ENCODE measurements around the gene RBM47. TPM values are rescaled to one million over a fixed set of nuclear protein-coding genes. Genes with fewer than 3 reads are reported as not detected.
A peak's percentile ranks its signal among the peaks of the same experiment; 100 is the strongest.

Gene RBM47
- total RNA-seq, 1 experiment from 2014 or later = 70.3 TPM

GRCh38 chr4:40627540-40627939 is 2.1 kb downstream of the RBM47 start:
- H2BK15ac ChIP-seq (ENCODE audit: low read depth, low read length) = no peak overlapping the region
- no CpG with 5 or more reads among the region's 1 CpG for WGBS (ENCODE audit: extremely low coverage, insufficient read length, low lambda C conversion rate)
- no peak overlapping the region for H3K18ac ChIP-seq (ENCODE audit: insufficient read length, low read depth, low read length)
- no peak overlapping the region for H2BK20ac ChIP-seq (ENCODE audit: low read depth, low read length, poor library complexity, severe bottlenecking)
- no peak overlapping the region for H3K56ac ChIP-seq (ENCODE audit: insufficient read length, low read depth, low read length)
- no peak overlapping the region for H2AFZ ChIP-seq (ENCODE audit: low read length)
- H2BK5ac ChIP-seq (ENCODE audit: insufficient read length, low read length) = no peak overlapping the region
- no peak overlapping the region for H2AK5ac ChIP-seq (ENCODE audit: insufficient read length, low read length)
- H4K20me1 ChIP-seq (ENCODE audit: control insufficient read depth, insufficient read depth, insufficient read length) = no peaks in the 10 kb centered on the region
- peaks cover 13% of the 10 kb centered on the region for H3K23me2 ChIP-seq (ENCODE audit: insufficient read length, low read depth, low read length, poor library complexity, severe bottlenecking)
- H3K9me3 ChIP-seq (ENCODE audit: control insufficient read depth, low read depth, low read length) = no peaks in the 10 kb centered on the region
- Mint-ChIP-seq H3K9me3 (no peaks in the 10 kb centered on the region), H3K4me3 (peak overlapping the region; percentile 73 to 91), H3K27me3 (ENCODE audit: low read depth) (no peaks in the 10 kb centered on the region), H3K27ac (peak overlapping the region in 1 of 3 experiments; percentile 95; a peak in 2 of 7 replicates), H3K36me3 (ENCODE audit: insufficient read depth in 1 of 3, low read depth in 3 of 3) (peaks cover 4 to 26% (median 11%) of the 10 kb centered on the region in 3 experiments; a peak in 5 of 7 replicates), H3K4me1 (peaks cover 58% of the 10 kb centered on the region in 2 experiments)
- no peak overlapping the region for H4K8ac ChIP-seq (replicated peaks; ENCODE audit: insufficient read length, low read depth, low read length)
- no peaks in the 10 kb centered on the region for H3K27me3 ChIP-seq (ENCODE audit: insufficient read depth, low read length)
- H2BK120ac ChIP-seq (ENCODE audit: low read depth, low read length, poor library complexity, severe bottlenecking) = no peak overlapping the region
- no peak overlapping the region for H4K5ac ChIP-seq (ENCODE audit: insufficient read length, low read depth, low read length)
- no peak overlapping the region for H3K27ac ChIP-seq (ENCODE audit: insufficient read length, low read depth, low read length)
- peaks cover 43% of the 10 kb centered on the region; the same call in 1 of the 2 replicates for H3K79me2 ChIP-seq (ENCODE audit: insufficient read depth, low read length)
- H3K4me1 ChIP-seq (ENCODE audit: insufficient read depth, low read length) = peaks cover 17% of the 10 kb centered on the region; the same call in 1 of the 2 replicates
- no peak overlapping the region for H3K23ac ChIP-seq (ENCODE audit: insufficient read length, low read depth, low read length)
- no peak for TF ChIP-seq CTCF (conservative IDR thresholded peaks at IDR 0.05)
- peak overlapping the region; percentile 69 for H3K4me2 ChIP-seq (ENCODE audit: insufficient read depth, insufficient read length, low read length)
- peak overlapping the region; percentile 27 for H3K9ac ChIP-seq (ENCODE audit: extremely low read depth, insufficient read length, low read length)
- H3T11ph ChIP-seq (ENCODE audit: low read length) = no peak overlapping the region
- H3K4ac ChIP-seq (ENCODE audit: low read depth, low read length) = no peak overlapping the region
- peaks cover 3% of the 10 kb centered on the region for H3K79me1 ChIP-seq (ENCODE audit: insufficient read depth, low read depth, low read length, poor library complexity, severe bottlenecking)
- DNase-seq = no peak
- no peak overlapping the region for H3K14ac ChIP-seq (ENCODE audit: insufficient read depth, low read length)
- H4K91ac ChIP-seq (ENCODE audit: insufficient read length, low read depth, low read length) = no peak overlapping the region
- no peak overlapping the region for H2BK12ac ChIP-seq (ENCODE audit: insufficient read length, low read depth, low read length)

Measured in H9 (cell line).